T47D (cell line): ENCODE measurements around the gene POLR1D.

Experiments used
- DNase-seq, 2 experiments: peaks; one replicate each; pipeline versions ENCODE4 v3.0.0 to v3.0.0-alpha.2; 2011 to 2012; ENCODE audit warnings: low read depth in 1 of 2, low spot score in 1 of 2
- JUND ChIP-seq: IDR thresholded peaks from 2 replicates; pipeline ENCODE4 v1.6.1; 2012; ENCODE audit warnings: low read depth
- in situ Hi-C: cut with HindIII; loops from 2 replicates; pipeline ENCODE4 v1.10.0; 2016; ENCODE audit warnings: low sequenced_read_pairs, low pct_unique_long_range_greater_than_20kb

The POLR1D gene

GRCh38 chr13:27657724-27658123 is 36.0 kb downstream of the POLR1D start:
- no peak for TF ChIP-seq JUND
- no peak for DNase-seq
- in situ Hi-C loops, result no loop called here

- in situ Hi-C loops, result no loop called here
- no peak for DNase-seq
- no peak for TF ChIP-seq JUND
Measured at GRCh38 chr13:27658546-27658945, 36.9 kb downstream of the POLR1D start.

GRCh38 chr13:27659145-27659865 is 37.6 kb downstream of the POLR1D start:
- no peak for DNase-seq
- no peak for TF ChIP-seq JUND
- in situ Hi-C loops, result no loop called here

- TF ChIP-seq JUND, result no peak
- DNase-seq, result no peak
- in situ Hi-C loops, result no loop called here
Measured at GRCh38 chr13:27660511-27660910, 38.8 kb downstream of the POLR1D start.

- in situ Hi-C loops, result no loop called here
- no peak for DNase-seq
- TF ChIP-seq JUND, result no peak
Measured at GRCh38 chr13:27661017-27661416, 39.3 kb downstream of the POLR1D start.

- in situ Hi-C loops, result no loop called here
- no peak for TF ChIP-seq JUND
- DNase-seq, result no peak
Measured at GRCh38 chr13:27662738-27663470, 41.2 kb downstream of the POLR1D start.

- no peak for DNase-seq
- in situ Hi-C loops, result no loop called here
- TF ChIP-seq JUND, result no peak
Measured at GRCh38 chr13:27663947-27664346, 42.3 kb downstream of the POLR1D start.

- in situ Hi-C loops, result no loop called here
- peak; percentile 8 to 44 for DNase-seq
- TF ChIP-seq JUND, result no peak
Measured at GRCh38 chr13:27665333-27665732, 43.6 kb downstream of the POLR1D start.

GRCh38 chr13:27665761-27666160 is 44.1 kb downstream of the POLR1D start:
- in situ Hi-C loops, result no loop called here
- no peak for TF ChIP-seq JUND
- DNase-seq, result no peak

- no peak for DNase-seq
- in situ Hi-C loops, result no loop called here
- no peak for TF ChIP-seq JUND
Measured at GRCh38 chr13:27666951-27667350, 45.3 kb downstream of the POLR1D start.

- DNase-seq, result no peak
- in situ Hi-C loops, result no loop called here
Measured at GRCh38 chr13:27667946-27668345, 46.3 kb downstream of the POLR1D start.

GRCh38 chr13:27670861-27671260 is 49.2 kb downstream of the POLR1D start:
- in situ Hi-C loops, result no loop called here
- no peak for TF ChIP-seq JUND

More at GRCh38 chr13:27667946-27668345, 46.3 kb downstream of the POLR1D start:
- no peak for TF ChIP-seq JUND

GRCh38 chr13:27672025-27672424 is 50.3 kb downstream of the POLR1D start:
- in situ Hi-C loops, result no loop called here
- no peak for DNase-seq
- TF ChIP-seq JUND, result no peak

More at GRCh38 chr13:27670861-27671260, 49.2 kb downstream of the POLR1D start:
- DNase-seq, result no peak
